Muscle layer of colon (tissue), 2 donors: ENCODE measurements around the gene CCNY.

ENCODE experiments used
- H3K27ac ChIP-seq: one replicate; pipeline ENCODE4 v1.7.0; 2013; ENCODE audit warnings: low read depth, mild to moderate bottlenecking, low read length, moderate library complexity
- H3K27me3 ChIP-seq, 2 donors: one replicate each; pipeline ENCODE4 v1.7.0; 2013; ENCODE audit warnings: low read length in 2 of 2, mild to moderate bottlenecking in 2 of 2; ENCODE audit not compliant: insufficient read depth in 2 of 2, control insufficient read depth in 1 of 2
- H3K36me3 ChIP-seq: one replicate; pipeline ENCODE4 v1.7.0; 2013; ENCODE audit warnings: mild to moderate bottlenecking, low read length; ENCODE audit not compliant: insufficient read depth
- H3K4me1 ChIP-seq: one replicate; pipeline ENCODE4 v1.7.0; 2013; ENCODE audit warnings: mild to moderate bottlenecking, low read length; ENCODE audit not compliant: insufficient read depth
- H3K4me3 ChIP-seq, 2 donors: one replicate each; pipeline ENCODE4 v1.7.0; 2013; ENCODE audit warnings: low read length in 2 of 2, low read depth in 1 of 2, mild to moderate bottlenecking in 1 of 2, moderate library complexity in 1 of 2
- H3K9ac ChIP-seq: one replicate; pipeline ENCODE4 v1.7.0; 2013; ENCODE audit warnings: low read length
- H3K9me3 ChIP-seq: one replicate; pipeline ENCODE4 v1.7.0; 2013; ENCODE audit warnings: mild to moderate bottlenecking, low read length
- donor health status: abdominal sarcoma.
- donor health status: Adenocarcinoma of cecum.

Gene CCNY

GRCh38 chr10:35463105-35463867 is 127.0 kb downstream of the CCNY start:
- Histone ChIP-seq H3K9ac (no peak overlapping the region), H3K4me1 (peaks cover 52% of the 10 kb centered on the region), H3K27ac (no peak overlapping the region), H3K36me3 (no peaks in the 10 kb centered on the region), H3K4me3 (no peak overlapping the region), H3K27me3 (no peaks in the 10 kb centered on the region), H3K9me3 (no peaks in the 10 kb centered on the region)

- H3K9me3 ChIP-seq: no peaks in the 10 kb centered on the region
- H3K36me3 ChIP-seq: no peaks in the 10 kb centered on the region
- H3K4me3 ChIP-seq: no peak overlapping the region
- peaks cover 47% of the 10 kb centered on the region for H3K4me1 ChIP-seq
- no peak overlapping the region for H3K27ac ChIP-seq
- H3K27me3 ChIP-seq: no peaks in the 10 kb centered on the region
- H3K9ac ChIP-seq: no peak overlapping the region
These were observed 127.6 kb downstream of the CCNY start for GRCh38 chr10:35463878-35464277.

- H3K36me3 ChIP-seq: no peaks in the 10 kb centered on the region
- no peaks in the 10 kb centered on the region for H3K27me3 ChIP-seq
- no peak overlapping the region for H3K27ac ChIP-seq
- H3K4me1 ChIP-seq: peaks cover 39% of the 10 kb centered on the region
- no peaks in the 10 kb centered on the region for H3K9me3 ChIP-seq
- H3K9ac ChIP-seq: no peak overlapping the region
- no peak overlapping the region for H3K4me3 ChIP-seq
These were observed 128.6 kb downstream of the CCNY start for GRCh38 chr10:35464825-35465456.

GRCh38 chr10:35465673-35466072 is 129.4 kb downstream of the CCNY start:
- Histone ChIP-seq H3K27ac (no peak overlapping the region), H3K4me1 (peaks cover 41% of the 10 kb centered on the region), H3K9me3 (no peaks in the 10 kb centered on the region), H3K9ac (no peak overlapping the region), H3K36me3 (no peaks in the 10 kb centered on the region), H3K27me3 (no peaks in the 10 kb centered on the region), H3K4me3 (no peak overlapping the region)

GRCh38 chr10:35466170-35466569 is 129.9 kb downstream of the CCNY start:
- H3K4me1 ChIP-seq: peaks cover 41% of the 10 kb centered on the region
- no peaks in the 10 kb centered on the region for H3K9me3 ChIP-seq
- H3K27me3 ChIP-seq: no peaks in the 10 kb centered on the region
- H3K27ac ChIP-seq: no peak overlapping the region
- no peaks in the 10 kb centered on the region for H3K36me3 ChIP-seq
- H3K4me3 ChIP-seq: no peak overlapping the region
- no peak overlapping the region for H3K9ac ChIP-seq

- Histone ChIP-seq H3K4me3 (no peak overlapping the region), H3K9ac (no peak overlapping the region), H3K9me3 (no peaks in the 10 kb centered on the region), H3K27me3 (no peaks in the 10 kb centered on the region), H3K27ac (no peak overlapping the region), H3K36me3 (no peaks in the 10 kb centered on the region), H3K4me1 (peaks cover 41% of the 10 kb centered on the region)
These were observed 130.4 kb downstream of the CCNY start for GRCh38 chr10:35466661-35467060.

GRCh38 chr10:35467186-35467585 is 130.9 kb downstream of the CCNY start:
- H3K27ac ChIP-seq: no peak overlapping the region
- H3K27me3 ChIP-seq: no peaks in the 10 kb centered on the region
- no peaks in the 10 kb centered on the region for H3K36me3 ChIP-seq
- no peaks in the 10 kb centered on the region for H3K9me3 ChIP-seq
- H3K9ac ChIP-seq: no peak overlapping the region
- H3K4me1 ChIP-seq: peaks cover 38% of the 10 kb centered on the region
- H3K4me3 ChIP-seq: no peak overlapping the region

- H3K4me3 ChIP-seq: no peak overlapping the region
- peaks cover 18% of the 10 kb centered on the region for H3K4me1 ChIP-seq
- H3K9ac ChIP-seq: no peak overlapping the region
- no peaks in the 10 kb centered on the region for H3K36me3 ChIP-seq
- H3K27me3 ChIP-seq: no peaks in the 10 kb centered on the region
- no peak overlapping the region for H3K27ac ChIP-seq
- H3K9me3 ChIP-seq: no peaks in the 10 kb centered on the region
These were observed 134.1 kb downstream of the CCNY start for GRCh38 chr10:35470248-35470924.

GRCh38 chr10:35470925-35471315 is 134.6 kb downstream of the CCNY start:
- H3K9me3 ChIP-seq: no peaks in the 10 kb centered on the region
- H3K36me3 ChIP-seq: no peaks in the 10 kb centered on the region
- no peak overlapping the region for H3K27ac ChIP-seq
- peaks cover 18% of the 10 kb centered on the region for H3K4me1 ChIP-seq
- H3K9ac ChIP-seq: no peak overlapping the region
- no peaks in the 10 kb centered on the region for H3K27me3 ChIP-seq
- no peak overlapping the region for H3K4me3 ChIP-seq

GRCh38 chr10:35471435-35471834 is 135.1 kb downstream of the CCNY start:
- Histone ChIP-seq H3K27me3 (no peaks in the 10 kb centered on the region), H3K9ac (no peak overlapping the region), H3K4me3 (no peak overlapping the region), H3K4me1 (peaks cover 18% of the 10 kb centered on the region), H3K36me3 (no peaks in the 10 kb centered on the region), H3K27ac (no peak overlapping the region), H3K9me3 (no peaks in the 10 kb centered on the region)

GRCh38 chr10:35480142-35480541 is 143.8 kb downstream of the CCNY start:
- peaks cover 16% of the 10 kb centered on the region for H3K4me1 ChIP-seq
- no peaks in the 10 kb centered on the region for H3K36me3 ChIP-seq
- no peak overlapping the region for H3K27ac ChIP-seq
- H3K27me3 ChIP-seq: no peaks in the 10 kb centered on the region
- H3K9me3 ChIP-seq: no peaks in the 10 kb centered on the region
- no peak overlapping the region for H3K4me3 ChIP-seq
- H3K9ac ChIP-seq: no peak overlapping the region
